Measurements from ENCODE around the gene MSANTD3.

The MSANTD3 gene

DNA sequence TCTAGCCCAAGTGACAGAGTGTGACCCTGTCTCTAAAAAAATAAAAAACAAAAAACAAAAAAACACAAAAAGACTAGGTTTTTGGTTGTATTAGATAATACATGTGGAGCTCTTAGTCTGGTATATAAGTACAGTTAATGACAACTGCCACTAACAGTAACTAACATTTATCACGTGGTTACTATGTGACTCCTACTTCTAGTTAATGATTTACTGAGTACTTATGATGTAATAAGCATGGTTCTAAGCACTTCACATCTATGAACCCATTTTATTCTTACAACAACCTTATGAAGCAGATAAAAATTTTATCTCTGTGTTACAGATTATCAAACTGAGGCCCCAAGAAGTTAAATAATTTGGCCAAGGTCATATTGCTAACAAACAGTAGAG lies 39.9 kb downstream of the MSANTD3 start:
- no peak for DNase-seq

DNA sequence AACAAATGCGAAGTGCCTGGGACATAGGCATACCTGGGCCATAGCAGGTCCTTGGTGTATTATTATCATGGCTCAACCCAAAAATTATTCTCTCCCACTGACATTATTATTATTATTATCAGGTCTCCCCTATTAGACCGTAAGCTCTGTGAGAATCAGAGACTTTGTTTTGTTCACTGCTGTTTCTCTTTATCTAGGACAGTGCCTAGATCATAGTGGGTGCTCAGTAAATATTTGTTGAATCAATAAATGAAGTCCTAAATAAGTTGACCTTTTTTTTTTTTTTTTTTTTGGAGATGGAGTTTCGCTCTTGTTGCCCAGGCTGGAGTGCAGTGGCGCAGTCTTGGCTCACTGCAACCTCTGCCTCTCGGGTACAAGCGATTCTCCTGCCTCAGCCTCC lies 41.1 kb downstream of the MSANTD3 start:
- no peak for DNase-seq

DNA sequence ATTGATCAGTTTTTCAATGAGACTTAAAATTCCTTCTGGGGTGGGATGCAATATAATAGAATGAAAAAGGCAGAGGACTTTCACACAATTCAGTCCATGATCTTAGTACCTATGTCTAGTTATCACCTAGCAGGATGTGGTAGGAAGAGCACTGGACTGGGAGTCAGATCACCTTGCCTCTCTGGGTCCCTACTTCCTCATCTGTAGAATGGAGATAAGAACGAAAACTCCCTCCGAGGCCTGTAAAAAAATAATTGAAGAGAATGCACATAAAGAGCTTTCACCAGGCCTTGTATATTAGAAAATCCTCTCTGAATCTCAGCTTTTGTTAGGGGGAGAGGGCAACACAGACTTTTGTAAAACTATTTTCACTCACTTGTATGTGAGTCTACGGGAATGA lies 45.3 kb downstream of the MSANTD3 start:
- DNase-seq = no peak

DNA sequence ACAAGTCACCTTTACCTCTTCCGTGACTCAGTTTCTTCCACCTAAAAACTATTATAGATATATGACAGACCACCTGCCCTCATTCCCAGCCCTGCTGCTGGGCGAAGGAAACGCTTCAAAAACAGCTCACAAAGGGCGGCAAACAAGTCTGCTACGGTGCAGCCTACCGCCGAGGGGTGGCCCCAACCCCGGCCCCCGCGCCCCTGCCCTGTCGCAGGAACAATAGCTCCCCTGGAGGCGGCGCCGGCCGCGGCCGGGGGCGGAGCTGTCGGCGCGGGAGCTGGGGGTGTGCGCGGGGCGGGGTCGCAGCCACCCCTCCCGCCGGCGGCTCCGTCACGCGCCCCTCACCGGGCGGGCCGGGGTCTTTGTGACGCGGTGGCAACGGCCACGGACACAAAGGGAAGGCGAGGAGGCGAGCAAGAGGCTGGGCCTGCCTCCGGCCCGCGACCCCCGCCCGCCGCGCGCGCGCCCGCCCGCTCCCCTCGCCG lies 45.9 kb downstream of the MSANTD3 start, which contains the start of gene TMEFF1:
Gene TMEFF1 (plus strand): TSS at position 362 of the 488 bp plus-strand sequence. CDS start 396 bp downstream, outside the sequence.
- DNase-seq = peak in 4 of 5 donors; percentile 4 to 21 (median 14)

DNA sequence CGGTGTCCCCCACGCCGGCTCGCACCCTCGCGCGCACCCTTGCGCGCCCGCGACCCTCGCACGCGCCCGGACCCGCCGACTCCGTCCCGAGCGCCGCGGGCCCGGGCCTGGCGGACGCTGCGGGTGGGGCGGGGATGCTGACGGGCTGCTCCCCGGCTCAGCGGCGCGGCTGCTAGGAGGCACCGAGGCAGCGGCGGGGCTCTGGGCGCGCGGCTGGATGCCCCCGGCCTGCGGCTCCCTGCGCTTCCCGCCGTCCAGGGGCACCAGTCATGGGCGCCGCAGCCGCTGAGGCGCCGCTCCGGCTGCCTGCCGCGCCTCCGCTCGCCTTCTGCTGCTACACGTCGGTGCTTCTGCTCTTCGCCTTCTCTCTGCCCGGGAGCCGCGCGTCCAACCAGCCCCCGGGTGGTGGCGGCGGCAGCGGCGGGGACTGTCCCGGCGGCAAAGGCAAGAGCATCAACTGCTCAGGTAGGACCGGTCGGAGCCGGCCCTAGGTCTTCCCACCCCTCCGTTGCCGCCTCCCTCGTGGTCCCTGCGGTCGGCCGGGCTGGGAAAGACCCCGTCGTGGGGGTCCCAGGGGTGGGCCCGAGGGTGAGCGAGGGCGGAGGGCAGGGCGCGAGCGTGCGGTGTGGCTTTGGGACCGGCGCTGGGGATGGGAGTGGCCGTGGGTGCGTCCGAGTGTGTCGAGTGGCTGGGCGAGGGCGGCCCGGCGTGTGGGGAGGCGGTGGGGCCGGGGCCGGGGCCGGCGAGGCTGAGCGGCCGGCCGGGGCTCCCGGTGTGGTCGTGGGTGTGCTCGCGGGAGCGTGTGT lies 46.5 kb downstream of the MSANTD3 start:
- peak in 3 of 5 donors; percentile 4 to 20 (median 10) for DNase-seq

DNA sequence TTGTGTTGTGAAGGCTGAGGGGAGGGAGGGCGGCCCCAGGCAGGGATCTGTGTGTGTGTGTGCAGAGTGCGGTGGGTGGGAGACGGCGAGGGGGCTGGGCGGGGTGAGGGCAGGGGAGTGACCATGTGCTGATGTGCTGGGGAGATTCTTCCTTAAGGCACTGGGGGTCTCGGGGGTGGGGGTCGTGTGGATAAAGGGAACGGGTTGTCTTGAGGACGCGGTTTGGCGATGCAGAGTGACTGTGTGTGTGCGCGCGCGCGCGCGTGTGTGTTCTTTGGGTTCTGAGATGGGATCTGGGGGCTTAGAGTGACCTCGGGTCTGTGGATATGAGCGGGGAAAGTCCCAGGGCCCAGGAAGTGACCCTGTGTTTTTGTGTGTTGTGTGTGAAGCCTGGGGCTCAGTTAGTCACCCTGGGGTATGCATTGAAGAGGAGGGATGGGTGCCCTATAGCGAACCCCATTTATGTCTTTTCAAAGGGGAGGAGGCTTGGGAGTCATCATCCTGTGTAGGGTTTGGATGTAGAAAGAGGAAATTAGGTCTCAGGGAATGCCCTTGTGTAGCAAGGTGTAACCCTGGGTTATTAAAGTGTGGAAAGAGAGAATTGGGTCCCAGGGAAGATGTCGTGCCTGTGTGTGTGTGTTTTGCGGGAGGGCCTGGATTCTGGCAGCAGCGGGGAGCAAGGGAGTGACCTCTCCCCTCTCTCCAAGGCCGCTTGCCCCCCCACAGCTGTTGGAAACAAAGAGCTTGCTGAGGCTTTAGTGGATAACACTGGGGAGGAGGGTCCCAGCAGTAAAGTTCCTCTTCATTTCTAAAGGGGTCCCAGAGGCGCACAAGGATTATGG lies 47.4 kb downstream of the MSANTD3 start:
- DNase-seq = no peak

DNA sequence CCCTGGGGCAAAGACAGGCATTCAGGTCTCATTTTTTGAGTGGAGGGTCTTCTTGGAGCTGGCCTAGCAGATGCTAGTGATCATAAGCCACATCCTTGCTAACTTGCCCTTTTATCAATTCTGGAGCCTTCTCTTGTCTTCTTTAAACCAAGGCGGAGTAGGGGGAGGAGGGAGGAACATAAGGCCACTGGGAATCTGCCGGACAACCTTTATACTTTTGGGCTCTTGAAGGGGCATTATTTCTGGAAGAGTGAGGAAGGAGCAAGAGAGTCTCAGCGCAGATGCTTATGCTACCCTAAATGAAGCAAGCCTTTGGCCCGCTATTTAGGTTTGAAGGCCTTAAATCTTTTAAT lies 48.0 kb downstream of the MSANTD3 start:
- DNase-seq = no peak

DNA sequence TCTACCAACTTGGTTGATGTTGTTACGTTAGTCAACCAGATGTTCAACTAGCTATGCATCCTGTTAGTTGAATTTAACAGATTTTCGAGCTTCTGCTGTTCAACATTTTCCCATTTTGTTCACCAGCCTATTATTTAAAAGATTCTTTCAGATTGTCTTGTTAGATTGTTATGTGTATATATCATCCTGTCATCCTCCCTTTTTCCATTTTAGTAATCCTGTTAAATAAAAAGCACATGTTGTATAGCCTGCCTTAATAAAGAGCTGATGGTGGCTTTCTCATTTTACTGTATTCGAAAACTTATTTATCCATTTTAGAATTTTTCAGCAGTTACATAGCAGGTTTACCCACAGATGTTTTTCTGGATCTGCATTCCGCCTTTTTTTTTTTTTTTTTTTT lies 50.3 kb downstream of the MSANTD3 start:
- DNase-seq = no peak

DNA sequence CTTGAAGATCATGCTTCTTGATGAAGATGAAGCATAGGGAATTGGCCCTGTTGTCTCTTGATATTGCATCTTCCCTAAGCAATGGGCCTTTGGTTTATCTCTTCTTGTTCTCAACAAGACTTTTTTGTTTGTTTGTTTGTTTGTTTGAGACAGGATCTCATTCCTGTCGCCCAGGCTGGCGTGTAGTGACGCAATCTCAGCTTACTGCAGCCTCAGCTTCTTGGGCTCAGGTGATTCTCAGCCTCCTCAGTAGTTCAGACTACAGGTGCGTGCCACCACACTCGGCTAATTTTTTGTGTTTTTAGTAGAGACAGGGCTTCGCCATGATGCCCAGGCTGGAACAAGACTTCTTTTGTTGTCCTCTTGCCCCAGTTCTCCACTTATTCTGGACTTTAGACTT lies 51.2 kb downstream of the MSANTD3 start:
- DNase-seq = no peak

DNA sequence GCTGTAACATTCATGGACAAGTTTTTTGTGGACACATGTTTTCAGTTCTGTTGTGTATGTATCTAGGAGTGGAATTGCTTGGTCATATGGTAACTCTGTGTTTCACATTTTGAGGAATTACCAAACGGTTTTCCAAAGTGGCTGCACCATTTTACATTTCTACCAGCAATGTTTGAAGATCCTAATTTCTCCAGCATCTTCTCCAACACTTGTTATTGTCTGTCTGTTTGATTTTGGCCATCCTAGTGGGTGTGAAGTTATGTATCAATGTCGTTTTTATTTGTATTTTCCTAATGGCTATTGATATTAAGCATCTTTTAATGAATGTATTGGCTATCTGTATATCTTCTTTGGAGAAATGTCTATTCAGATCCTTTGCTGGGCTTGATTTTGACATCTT lies 52.9 kb downstream of the MSANTD3 start:
- DNase-seq = no peak

DNA sequence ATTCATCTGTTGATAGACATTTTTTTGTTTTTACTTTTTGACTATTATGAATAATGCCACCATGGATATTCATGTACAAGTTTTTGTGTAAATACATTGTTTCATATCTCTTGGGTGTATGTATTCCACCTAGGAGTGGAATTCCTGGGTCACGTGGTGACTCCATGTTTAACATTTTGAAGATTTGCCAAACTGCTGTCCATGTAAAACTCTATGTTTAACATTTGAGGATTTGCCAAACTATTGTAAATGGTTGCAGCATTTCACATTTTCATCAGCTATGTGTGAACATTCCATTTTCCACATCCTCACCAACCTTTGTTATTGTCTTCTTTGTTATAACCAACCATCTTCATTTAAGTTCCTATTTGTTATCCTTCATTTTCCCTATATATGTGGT lies 58.3 kb downstream of the MSANTD3 start:
- DNase-seq = no peak

DNA sequence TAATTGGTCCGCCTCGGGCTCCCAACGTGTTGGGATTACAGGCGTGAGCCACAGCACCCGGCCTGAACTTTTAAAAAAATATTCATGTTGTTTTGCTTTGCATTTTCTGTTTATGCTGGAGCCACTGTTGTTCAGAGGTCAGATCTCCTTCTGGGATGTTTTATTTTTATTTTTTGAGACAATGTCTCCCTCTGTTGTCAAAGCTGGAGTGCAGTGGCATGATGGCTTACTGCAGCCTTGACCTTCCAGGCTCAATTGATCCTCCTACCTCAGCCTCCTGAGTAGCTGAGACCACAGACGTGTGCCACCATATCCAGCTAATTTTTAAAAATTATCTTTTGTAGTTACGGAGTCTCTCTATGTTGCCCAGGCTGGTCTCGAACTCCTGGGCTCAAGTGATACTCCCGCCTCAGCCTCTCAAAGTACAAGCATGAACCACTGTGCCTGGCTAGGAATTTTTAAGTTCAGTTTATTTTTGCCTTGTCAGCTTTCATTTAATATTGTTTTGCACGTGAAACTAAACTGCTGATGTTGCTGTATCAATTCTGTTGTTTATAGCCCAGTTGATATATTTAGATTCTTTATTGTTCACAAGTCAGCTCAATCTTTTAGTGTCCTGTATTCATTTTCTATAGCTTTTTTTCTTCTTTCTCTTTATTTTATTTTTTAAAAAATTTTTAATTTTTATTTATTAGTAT lies 59.7 kb downstream of the MSANTD3 start:
- no peak for DNase-seq

DNA sequence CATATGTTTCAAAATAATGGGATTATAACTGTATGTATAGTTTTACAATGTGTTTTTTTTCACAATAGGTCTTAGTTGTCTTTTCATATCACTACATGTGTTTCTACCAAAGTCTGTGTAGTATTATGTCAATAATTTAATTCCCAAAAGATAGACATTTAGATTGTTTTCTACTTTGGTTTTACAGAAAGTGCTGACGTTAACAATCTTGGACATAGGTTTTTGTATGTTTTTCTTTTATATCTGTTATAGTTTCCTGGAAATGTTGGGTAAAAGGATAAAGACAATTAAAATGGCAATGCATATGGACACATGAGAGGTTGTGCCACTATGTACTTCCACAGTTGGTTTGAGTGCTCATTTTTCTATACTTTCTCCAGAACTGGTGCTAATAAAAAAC lies 61.2 kb downstream of the MSANTD3 start:
- DNase-seq = no peak

DNA sequence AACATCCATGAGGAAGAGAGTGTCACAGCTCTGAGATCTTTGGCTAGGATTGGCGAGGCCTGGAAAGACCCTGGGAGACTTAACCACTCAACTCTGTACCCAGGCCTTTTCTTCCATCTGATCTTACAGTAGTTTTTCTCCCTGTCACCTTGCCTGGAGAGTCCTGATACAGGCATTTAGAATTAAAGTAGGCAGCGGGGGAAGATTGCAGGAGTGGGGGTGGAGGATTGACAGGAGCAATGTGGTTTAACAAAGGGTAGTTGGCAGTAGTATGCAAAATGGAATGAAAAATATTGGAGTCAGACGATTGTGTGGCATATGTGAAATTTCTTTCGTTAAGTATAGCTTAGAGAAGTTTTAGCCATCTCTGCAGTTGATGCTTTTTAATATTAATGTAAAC lies 62.9 kb downstream of the MSANTD3 start:
- DNase-seq = no peak

DNA sequence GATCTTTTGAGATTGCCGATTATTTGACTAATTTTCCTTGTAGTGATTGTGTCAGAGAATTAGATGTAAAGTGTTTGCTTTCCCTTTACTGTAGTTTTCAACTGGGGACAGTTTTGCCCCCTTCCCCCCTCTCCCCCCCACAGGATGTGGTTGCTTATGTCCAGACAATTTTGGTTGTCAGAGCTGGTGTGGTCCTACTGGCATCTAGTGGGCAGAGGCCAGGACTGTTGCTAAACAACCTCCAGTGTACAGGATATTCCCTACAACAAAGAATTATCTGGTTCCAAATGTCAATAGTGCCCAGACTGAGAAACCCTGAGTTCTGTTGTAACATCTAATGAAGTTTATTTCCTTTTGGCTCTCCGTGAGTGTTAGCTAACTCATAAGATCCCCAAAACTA lies 66.0 kb downstream of the MSANTD3 start:
- DNase-seq = no peak

DNA sequence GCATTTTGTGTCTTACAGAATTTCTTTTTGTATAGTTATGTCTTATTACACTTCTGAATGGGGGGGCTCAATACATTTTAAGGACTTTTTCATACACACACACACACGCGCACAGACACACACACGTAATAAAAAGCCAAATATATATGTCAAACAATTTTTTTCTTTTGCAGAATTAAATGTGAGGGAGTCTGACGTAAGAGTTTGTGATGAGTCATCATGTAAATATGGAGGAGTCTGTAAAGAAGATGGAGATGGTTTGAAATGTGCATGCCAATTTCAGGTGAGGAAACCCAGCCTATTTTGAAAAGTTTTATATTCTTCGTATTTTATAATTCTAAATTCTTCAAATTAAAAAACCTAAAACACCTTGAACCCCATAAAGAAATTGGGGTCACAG lies 71.6 kb downstream of the MSANTD3 start:
- no peak for DNase-seq

DNA sequence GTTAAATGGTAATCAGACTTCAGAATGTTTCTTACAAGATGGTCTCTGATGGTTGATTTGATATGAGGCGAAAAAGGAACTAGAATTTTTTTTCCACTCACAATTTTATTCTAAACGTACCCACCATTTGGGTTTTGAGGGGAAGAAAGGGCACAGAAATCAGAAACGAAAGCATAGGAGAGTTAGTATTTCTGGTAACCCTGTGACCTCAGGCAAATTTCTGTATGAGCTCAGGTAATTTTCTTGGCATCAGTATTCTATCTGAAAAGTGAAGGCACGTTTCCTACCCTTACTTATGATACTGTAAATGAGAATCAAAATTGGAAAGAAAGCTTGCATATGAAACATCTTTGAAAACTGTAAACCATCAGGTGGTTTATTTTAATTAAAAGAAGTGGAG lies 72.5 kb downstream of the MSANTD3 start:
- no peak for DNase-seq

DNA sequence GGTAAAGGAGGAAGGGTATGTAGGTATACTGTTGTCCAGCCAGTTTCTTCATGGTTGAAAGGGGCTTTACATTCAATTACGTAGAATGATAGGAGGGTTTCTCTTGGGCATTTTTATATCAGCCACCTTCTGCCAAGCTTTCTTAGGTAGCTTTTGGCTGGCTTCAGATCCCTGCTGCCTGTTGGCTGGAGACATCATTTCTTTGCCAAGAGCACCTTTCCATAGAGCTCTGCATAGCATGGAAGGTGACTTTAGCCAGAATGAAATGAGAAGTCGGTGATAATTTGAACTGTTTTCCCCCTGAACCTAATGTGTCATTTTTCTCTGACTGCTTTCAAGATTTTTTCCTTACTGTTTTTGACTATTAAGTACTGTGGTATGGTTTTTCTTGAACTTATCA lies 72.9 kb downstream of the MSANTD3 start:
- no peak for DNase-seq

Data from T-helper 1 cell (primary cell).